ENCODE measurements around the gene ELOVL6.

Gene ELOVL6

DNA sequence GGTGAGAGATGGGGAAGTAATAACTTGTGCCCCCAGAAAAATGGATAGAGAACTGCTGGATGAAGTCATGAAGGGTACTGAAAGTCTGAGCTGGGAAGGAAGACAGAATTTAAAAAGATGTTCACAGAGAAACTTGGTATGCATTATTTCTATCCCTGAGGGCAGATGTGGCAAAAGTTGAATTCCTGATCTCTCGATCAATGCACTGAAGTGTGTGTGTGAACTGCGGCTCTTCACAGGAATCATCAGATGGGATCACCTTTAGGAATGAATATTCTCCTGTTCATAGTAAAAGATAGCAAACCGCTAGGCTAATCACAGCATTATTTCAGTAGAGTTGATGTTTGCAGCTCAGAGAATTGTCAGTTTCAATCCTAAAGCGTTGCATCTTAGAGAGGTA lies 86.4 kb downstream of the ELOVL6 start:
- peaks cover 2% of the 10 kb centered on the region; the same call in 1 of the 2 replicates for H3K36me3 ChIP-seq (ENCODE audit: insufficient read depth, low read length)
- H3K9ac ChIP-seq (ENCODE audit: low read depth, low read length): no peak overlapping the region
- peaks cover 20% of the 10 kb centered on the region for H3K4me1 ChIP-seq (ENCODE audit: insufficient read depth, low read length)
- no peaks in the 10 kb centered on the region; the same call in 1 of the 2 replicates for H3K9me3 ChIP-seq (ENCODE audit: control insufficient read depth, insufficient read depth, low read length)

DNA sequence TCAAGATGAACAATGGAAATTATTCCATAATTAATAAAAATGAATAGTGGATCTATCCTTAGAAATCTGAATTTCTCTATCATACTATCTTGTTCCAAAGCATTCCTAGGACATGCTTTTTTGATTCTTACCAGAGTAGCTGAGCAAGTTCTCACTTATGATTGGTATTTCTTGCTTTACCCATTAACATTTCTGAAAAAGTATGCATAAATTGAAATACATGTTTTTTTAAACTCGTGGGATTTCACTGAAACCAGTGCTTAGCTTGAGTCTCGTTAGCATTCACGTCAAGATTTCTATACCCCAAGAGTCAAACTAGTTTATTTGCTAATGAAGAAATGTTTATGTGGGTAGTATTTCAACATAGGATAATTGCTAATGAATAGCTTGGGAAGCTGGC lies 89.0 kb downstream of the ELOVL6 start:
- Histone ChIP-seq H3K36me3 (ENCODE audit: insufficient read depth, low read length) (0 out of 2 replicates have a peak, but pooled peaks cover 2% of the 10 kb centered on the region), H3K4me1 (ENCODE audit: insufficient read depth, low read length) (peaks cover 19% of the 10 kb centered on the region; the same call in 1 of the 2 replicates), H3K9me3 (ENCODE audit: control insufficient read depth, insufficient read depth, low read length) (no peaks in the 10 kb centered on the region), H3K9ac (ENCODE audit: low read depth, low read length) (no peak overlapping the region)

DNA sequence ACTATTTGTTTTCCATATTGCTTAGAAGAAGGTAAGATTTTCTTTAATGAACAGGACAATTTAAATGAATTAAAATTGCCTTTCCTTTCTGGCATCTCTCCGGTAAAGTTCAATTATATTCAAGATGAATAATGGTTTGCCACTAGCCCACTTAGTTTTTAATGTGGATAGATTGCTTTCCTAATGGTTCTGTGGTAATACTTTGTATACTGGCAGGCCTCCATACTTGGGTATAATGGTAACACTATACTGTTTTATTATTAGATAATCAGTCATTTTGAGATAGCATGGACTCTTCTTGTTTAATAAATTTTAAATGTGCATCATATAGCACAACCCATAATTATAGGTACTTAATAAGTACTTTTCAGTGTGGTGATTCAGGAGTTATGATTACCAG lies 89.5 kb downstream of the ELOVL6 start:
- no peak overlapping the region for H3K9ac ChIP-seq (ENCODE audit: low read depth, low read length)
- H3K36me3 ChIP-seq (ENCODE audit: insufficient read depth, low read length): 0 out of 2 replicates have a peak, but pooled peaks cover 2% of the 10 kb centered on the region
- H3K4me1 ChIP-seq (ENCODE audit: insufficient read depth, low read length): peaks cover 19% of the 10 kb centered on the region; the same call in 1 of the 2 replicates
- no peaks in the 10 kb centered on the region for H3K9me3 ChIP-seq (ENCODE audit: control insufficient read depth, insufficient read depth, low read length)

DNA sequence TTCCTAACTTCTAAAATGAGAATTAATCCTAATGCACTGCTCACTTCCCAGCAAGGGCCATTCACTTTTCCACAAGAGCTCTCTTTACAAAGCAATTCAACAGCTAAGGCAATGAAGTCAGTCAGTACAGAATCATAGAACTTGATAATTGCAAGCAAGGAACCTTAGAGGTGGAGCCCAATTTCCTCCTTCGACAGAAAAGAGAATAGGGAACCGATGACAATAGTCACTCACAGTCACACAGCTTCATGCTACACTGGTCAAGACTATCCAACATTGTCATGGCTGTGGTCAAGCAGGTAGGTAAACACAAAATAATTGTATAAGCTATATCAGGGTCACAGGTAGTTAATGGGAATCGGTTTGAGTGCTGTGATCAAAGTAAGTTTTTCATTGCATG lies 90.0 kb downstream of the ELOVL6 start:
- Histone ChIP-seq H3K4me1 (ENCODE audit: insufficient read depth, low read length) (peaks cover 19% of the 10 kb centered on the region; the same call in 1 of the 2 replicates), H3K36me3 (ENCODE audit: insufficient read depth, low read length) (0 out of 2 replicates have a peak, but pooled peaks cover 2% of the 10 kb centered on the region), H3K9ac (ENCODE audit: low read depth, low read length) (no peak overlapping the region), H3K9me3 (ENCODE audit: control insufficient read depth, insufficient read depth, low read length) (no peaks in the 10 kb centered on the region)

DNA sequence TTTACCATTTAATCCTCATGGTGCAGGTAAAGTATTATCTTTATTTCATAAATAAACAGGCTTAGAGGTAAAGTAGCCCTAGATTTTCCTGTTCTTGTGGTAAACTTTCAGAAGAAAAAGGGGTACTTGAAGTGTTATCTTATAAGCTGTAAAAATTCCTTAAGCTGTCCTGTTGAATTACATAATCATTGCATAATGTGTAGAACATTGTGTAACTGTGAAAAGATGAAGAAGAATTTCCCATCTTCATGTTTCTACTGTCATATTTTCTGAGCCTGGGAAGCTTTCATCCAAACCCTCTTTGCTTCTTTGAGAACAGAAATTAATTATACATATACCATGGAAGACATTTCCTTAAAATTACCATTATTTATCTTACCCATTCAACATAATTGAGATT lies 90.5 kb downstream of the ELOVL6 start:
- Histone ChIP-seq H3K4me1 (ENCODE audit: insufficient read depth, low read length) (peaks cover 19% of the 10 kb centered on the region; the same call in 1 of the 2 replicates), H3K9ac (ENCODE audit: low read depth, low read length) (no peak overlapping the region)

DNA sequence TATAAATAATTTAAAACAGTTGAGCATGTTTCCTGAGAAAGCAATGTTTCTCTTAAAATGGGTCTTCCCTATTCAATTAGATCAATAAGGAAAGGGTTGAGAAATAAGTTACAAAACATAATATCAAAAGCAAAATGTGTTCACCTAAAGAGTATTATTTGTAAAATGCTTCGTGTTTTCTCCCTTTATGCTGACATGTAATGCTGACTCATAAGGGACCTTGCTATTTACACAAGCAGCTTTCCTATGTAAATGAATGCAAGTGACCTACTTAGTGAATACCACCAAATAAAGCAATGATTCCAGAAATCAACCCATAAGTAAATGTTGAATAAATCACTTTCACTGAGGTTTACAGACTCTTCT lies 91.5 kb downstream of the ELOVL6 start:
- H3K9me3 ChIP-seq (ENCODE audit: control insufficient read depth, insufficient read depth, low read length): no peaks in the 10 kb centered on the region
- no peak overlapping the region for H3K9ac ChIP-seq (ENCODE audit: low read depth, low read length)
- H3K36me3 ChIP-seq (ENCODE audit: insufficient read depth, low read length): no peaks in the 10 kb centered on the region
- H3K4me1 ChIP-seq (ENCODE audit: insufficient read depth, low read length): peaks cover 19% of the 10 kb centered on the region; the same call in 1 of the 2 replicates

More for the DNA sequence above, 90.5 kb downstream of the ELOVL6 start:
- Histone ChIP-seq H3K9me3 (ENCODE audit: control insufficient read depth, insufficient read depth, low read length) (no peaks in the 10 kb centered on the region), H3K36me3 (ENCODE audit: insufficient read depth, low read length) (0 out of 2 replicates have a peak, but pooled peaks cover 2% of the 10 kb centered on the region)

DNA sequence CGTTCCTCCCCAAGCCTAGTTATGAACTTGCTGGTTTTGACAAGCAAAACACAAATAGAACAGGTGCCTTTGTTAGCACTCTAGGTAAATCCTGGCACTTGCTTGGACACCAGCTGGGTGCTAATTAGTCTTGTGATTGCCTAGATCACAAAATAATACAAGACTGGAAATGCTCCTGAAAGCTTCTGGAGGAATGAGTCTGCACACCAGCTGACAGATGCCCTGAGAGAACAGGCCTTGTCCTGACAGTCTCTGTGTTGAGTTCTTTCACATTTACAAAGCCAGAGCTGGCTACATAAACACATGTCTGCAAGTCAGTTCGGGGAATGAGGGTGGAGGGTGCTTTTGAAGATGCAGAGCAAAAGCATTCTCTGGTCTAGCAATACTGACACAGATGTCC lies 93.8 kb downstream of the ELOVL6 start:
- no peaks in the 10 kb centered on the region for H3K36me3 ChIP-seq (ENCODE audit: insufficient read depth, low read length)
- H3K4me1 ChIP-seq (ENCODE audit: insufficient read depth, low read length): peaks cover 15% of the 10 kb centered on the region; the same call in 1 of the 2 replicates
- H3K9me3 ChIP-seq (ENCODE audit: control insufficient read depth, insufficient read depth, low read length): no peaks in the 10 kb centered on the region
- no peak overlapping the region for H3K9ac ChIP-seq (ENCODE audit: low read depth, low read length)

DNA sequence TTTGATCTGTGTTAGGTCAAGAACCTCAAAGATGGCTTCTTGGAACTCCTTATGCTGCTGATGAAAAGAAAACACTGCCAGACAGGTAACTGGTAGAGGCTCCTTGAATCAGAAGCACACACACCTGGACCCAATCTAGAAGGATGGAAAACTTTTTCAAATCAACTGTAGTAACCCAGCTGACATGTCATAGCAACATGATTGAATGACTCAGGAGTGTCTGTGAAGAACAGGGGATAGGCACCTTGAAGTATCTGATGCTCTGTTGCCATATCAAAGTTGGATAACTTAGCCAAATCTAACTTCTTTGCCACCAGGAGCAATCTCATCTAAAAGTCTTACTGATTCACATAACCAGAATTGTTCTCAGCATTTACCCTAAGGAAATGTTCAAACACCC lies 98.8 kb downstream of the ELOVL6 start:
- H3K36me3 ChIP-seq (ENCODE audit: insufficient read depth, low read length): no peaks in the 10 kb centered on the region
- no peaks in the 10 kb centered on the region for H3K4me1 ChIP-seq (ENCODE audit: insufficient read depth, low read length)
- no peak overlapping the region for H3K9ac ChIP-seq (ENCODE audit: low read depth, low read length)
- H3K9me3 ChIP-seq (ENCODE audit: control insufficient read depth, insufficient read depth, low read length): no peaks in the 10 kb centered on the region

DNA sequence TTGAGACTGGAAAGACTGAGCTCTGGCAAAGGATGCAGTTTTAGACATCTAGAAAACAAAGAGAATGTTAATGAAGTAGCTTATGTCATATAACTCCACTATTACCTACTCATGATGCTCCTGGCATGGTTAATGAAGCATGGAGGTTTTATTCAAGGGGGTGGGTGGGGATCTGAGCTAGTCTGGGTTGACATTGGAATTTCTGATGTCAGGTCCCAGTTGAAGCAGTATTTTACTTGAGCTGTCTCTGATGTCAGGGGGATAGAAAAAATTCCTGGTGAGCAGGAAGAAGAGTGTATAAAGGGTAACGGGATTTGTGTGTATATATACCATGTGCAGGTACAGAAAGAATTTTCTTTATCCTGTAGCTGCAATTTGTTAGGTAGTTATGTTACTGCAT lies 102.0 kb downstream of the ELOVL6 start:
- Histone ChIP-seq H3K9ac (ENCODE audit: low read depth, low read length) (no peak overlapping the region), H3K36me3 (ENCODE audit: insufficient read depth, low read length) (no peaks in the 10 kb centered on the region), H3K9me3 (ENCODE audit: control insufficient read depth, insufficient read depth, low read length) (no peaks in the 10 kb centered on the region), H3K4me1 (ENCODE audit: insufficient read depth, low read length) (peaks cover 10% of the 10 kb centered on the region)

DNA sequence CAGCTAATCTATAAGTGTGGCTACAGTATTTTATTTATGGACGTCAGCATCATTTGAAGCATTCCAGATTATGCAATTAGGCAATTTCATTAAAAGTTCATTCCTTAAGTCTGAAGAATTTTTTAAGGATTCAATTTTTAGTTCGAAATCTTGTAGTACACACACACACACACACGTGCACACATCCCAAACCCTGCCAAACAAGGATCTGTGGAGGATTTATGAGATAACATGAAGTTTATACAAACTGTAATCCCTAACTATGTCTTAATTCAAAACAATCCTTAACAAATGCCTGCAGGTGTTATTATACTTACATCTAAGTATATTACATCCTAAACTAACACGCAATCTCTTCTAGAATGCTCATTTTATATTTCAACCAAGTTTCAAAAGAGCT lies 105.8 kb downstream of the ELOVL6 start:
- Histone ChIP-seq H3K36me3 (ENCODE audit: insufficient read depth, low read length) (no peaks in the 10 kb centered on the region), H3K4me1 (ENCODE audit: insufficient read depth, low read length) (peaks cover 33% of the 10 kb centered on the region), H3K9ac (ENCODE audit: low read depth, low read length) (no peak overlapping the region), H3K9me3 (ENCODE audit: control insufficient read depth, insufficient read depth, low read length) (no peaks in the 10 kb centered on the region)

DNA sequence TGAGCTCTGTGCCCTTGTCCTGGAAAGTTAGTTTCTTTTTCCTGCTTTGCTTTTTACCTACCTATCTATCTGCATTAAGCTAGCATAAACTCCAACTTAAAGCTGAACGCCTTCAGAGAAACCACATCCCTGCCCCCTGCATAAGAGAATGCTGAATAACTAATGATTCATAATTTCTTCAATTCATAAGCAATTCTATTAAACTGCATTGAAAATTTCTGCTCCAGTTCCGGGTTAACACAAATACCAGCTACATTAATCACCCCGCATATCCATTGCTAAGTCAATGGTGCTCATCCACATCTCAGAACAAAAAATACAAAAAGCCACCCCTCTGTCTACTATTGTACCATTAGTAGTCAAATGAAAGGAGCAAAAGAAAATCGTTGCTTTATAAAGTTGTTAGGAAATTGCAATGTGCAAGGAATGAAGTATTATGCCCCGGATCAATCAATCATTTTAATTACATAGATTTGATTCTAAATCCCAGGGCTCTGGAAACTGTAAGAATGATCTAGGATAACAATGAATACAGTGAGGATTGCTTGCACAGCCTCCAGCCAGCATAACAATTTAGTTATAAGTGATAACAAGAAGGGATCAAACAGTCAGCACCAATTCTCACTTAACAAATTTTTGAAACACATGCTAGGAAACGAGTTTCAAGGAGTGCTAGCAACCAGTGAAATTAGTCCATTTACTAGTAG lies 106.8 kb downstream of the ELOVL6 start:
- Histone ChIP-seq H3K4me1 (ENCODE audit: insufficient read depth, low read length) (peaks cover 33% of the 10 kb centered on the region), H3K9me3 (ENCODE audit: control insufficient read depth, insufficient read depth, low read length) (no peaks in the 10 kb centered on the region), H3K36me3 (ENCODE audit: insufficient read depth, low read length) (no peaks in the 10 kb centered on the region), H3K9ac (ENCODE audit: low read depth, low read length) (no peak overlapping the region)

DNA sequence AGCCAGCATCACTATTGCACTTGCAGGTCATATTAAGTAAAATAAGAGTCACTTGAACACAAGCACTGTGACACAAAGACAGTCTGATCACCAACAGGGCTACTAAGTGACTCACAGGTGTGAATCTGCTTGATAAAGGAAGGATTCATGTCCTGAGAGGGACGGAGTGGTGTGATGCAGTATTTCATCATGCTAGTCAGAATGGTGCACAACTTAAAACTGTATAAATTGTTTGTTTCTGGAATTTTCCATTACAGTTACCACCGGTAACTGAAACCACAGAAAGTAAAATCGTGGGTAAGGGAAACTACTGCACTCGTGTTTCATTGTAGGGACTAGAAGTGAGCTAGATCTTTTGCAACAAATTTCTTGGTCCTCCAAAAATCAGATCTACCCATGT lies 109.7 kb downstream of the ELOVL6 start:
- no peaks in the 10 kb centered on the region for H3K36me3 ChIP-seq (ENCODE audit: insufficient read depth, low read length)
- H3K9me3 ChIP-seq (ENCODE audit: control insufficient read depth, insufficient read depth, low read length): no peaks in the 10 kb centered on the region
- no peak overlapping the region for H3K9ac ChIP-seq (ENCODE audit: low read depth, low read length)
- H3K4me1 ChIP-seq (ENCODE audit: insufficient read depth, low read length): peaks cover 33% of the 10 kb centered on the region

DNA sequence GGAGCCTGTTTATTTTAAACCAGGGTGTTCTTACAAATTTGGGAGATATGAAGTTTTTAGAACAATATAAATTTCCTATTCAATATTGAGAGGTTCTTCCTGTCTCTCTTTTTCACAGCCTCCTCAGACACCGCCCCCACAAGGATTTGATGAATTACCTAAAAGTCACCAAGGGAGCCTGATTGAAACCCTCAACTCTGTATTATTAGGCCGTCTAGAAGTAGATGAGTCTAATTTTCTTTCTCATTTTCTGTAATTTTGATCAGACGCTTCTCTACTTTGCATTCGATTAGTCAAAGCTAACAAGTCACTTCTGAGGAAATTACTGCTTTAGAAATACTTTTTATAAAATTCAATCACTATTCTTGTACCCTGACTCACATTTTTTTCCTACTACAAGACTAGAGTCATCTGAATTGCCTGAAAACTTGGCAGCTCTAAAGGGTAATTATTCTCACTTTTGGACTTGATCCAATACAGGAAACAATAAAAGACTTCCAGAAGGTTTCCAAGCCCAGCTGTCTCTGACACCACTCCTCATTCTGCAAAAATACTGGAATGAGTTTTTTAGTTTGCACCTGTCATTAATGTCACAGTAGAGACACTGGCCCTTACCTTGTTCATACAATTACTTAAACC lies 111.2 kb downstream of the ELOVL6 start:
- Histone ChIP-seq H3K36me3 (ENCODE audit: insufficient read depth, low read length) (no peaks in the 10 kb centered on the region), H3K9me3 (ENCODE audit: control insufficient read depth, insufficient read depth, low read length) (no peaks in the 10 kb centered on the region), H3K9ac (ENCODE audit: low read depth, low read length) (no peak overlapping the region), H3K4me1 (ENCODE audit: insufficient read depth, low read length) (peaks cover 31% of the 10 kb centered on the region)

DNA sequence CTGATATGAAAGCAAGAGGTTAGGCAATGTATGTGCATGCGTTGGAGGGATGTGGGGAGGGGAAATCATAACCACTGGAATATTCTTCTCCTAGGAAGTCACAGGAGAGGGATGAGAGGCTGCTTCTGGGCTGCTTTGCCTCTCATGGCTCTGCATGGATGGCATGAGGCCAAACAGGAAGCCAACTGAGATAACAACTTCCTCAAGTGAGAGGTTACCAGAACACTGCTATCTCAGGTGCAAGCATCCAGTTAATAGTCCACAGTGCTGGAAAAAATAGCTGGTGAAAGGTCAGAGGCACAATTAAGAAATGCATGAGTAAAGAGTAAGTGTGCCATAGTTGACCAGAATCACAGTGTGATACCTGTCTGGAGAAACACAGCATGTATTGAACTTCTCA lies 113.3 kb downstream of the ELOVL6 start:
- H3K4me1 ChIP-seq (ENCODE audit: insufficient read depth, low read length): peaks cover 22% of the 10 kb centered on the region

DNA sequence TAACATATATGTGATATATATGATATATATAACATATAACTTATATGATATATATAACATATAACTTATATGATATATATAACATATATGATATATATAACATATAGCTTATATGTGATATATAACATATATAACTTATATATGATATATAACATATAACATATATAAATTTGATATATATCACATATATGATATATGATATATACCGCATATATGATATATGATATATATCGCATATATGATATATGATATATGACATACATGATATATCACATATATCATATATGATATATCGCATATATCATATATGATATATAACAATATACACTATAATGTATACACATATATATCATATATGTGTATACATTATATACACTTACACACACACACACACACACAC lies 114.3 kb downstream of the ELOVL6 start:
- H3K36me3 ChIP-seq (ENCODE audit: insufficient read depth, low read length): no peaks in the 10 kb centered on the region
- H3K9me3 ChIP-seq (ENCODE audit: control insufficient read depth, insufficient read depth, low read length): no peaks in the 10 kb centered on the region
- peaks cover 12% of the 10 kb centered on the region for H3K4me1 ChIP-seq (ENCODE audit: insufficient read depth, low read length)
- no peak overlapping the region for H3K9ac ChIP-seq (ENCODE audit: low read depth, low read length)

More for the DNA sequence above, 113.3 kb downstream of the ELOVL6 start:
- no peaks in the 10 kb centered on the region for H3K9me3 ChIP-seq (ENCODE audit: control insufficient read depth, insufficient read depth, low read length)
- no peak overlapping the region for H3K9ac ChIP-seq (ENCODE audit: low read depth, low read length)
- H3K36me3 ChIP-seq (ENCODE audit: insufficient read depth, low read length): no peaks in the 10 kb centered on the region
